GM21515 (cell line): Measurements from ENCODE around the gene BICC1.

Source experiments
- ATAC-seq: cut with Tn5 transposase; IDR thresholded peaks from one replicate; pipeline ENCODE4 v1.9.1; 2021; ENCODE audit not compliant: unreplicated experiment

Gene BICC1

GRCh38 chr10:58515291-58515941 is 2.7 kb downstream of the BICC1 start:
- ATAC-seq, result no peak

GRCh38 chr10:58516119-58516518 is 3.4 kb downstream of the BICC1 start:
- no peak for ATAC-seq

- ATAC-seq, result no peak
Measured at GRCh38 chr10:58516671-58517070, 4.0 kb downstream of the BICC1 start.

- no peak for ATAC-seq
Measured at GRCh38 chr10:58517081-58517480, 4.4 kb downstream of the BICC1 start.

GRCh38 chr10:58517491-58518355 is 5.1 kb downstream of the BICC1 start:
- no peak for ATAC-seq

- ATAC-seq, result no peak
Measured at GRCh38 chr10:58518775-58519174, 6.1 kb downstream of the BICC1 start.

- no peak for ATAC-seq
Measured at GRCh38 chr10:58529077-58529728, 16.5 kb downstream of the BICC1 start.

- ATAC-seq, result peak; percentile 99
Measured at GRCh38 chr10:58531084-58531695, 18.5 kb downstream of the BICC1 start.

- no peak for ATAC-seq
Measured at GRCh38 chr10:58535311-58535710, 22.6 kb downstream of the BICC1 start.

GRCh38 chr10:58543141-58543540 is 30.5 kb downstream of the BICC1 start:
- no peak for ATAC-seq

- no peak for ATAC-seq
Measured at GRCh38 chr10:58544135-58544534, 31.5 kb downstream of the BICC1 start.

GRCh38 chr10:58545427-58545826 is 32.8 kb downstream of the BICC1 start:
- ATAC-seq, result no peak

- no peak for ATAC-seq
Measured at GRCh38 chr10:58546137-58546536, 33.5 kb downstream of the BICC1 start.

- no peak for ATAC-seq
Measured at GRCh38 chr10:58546722-58547445, 34.2 kb downstream of the BICC1 start.

GRCh38 chr10:58547963-58548362 is 35.3 kb downstream of the BICC1 start:
- no peak for ATAC-seq

- no peak for ATAC-seq
Measured at GRCh38 chr10:58554316-58554715, 41.6 kb downstream of the BICC1 start.

- ATAC-seq, result no peak
Measured at GRCh38 chr10:58555170-58555929, 42.7 kb downstream of the BICC1 start.

- no peak for ATAC-seq
Measured at GRCh38 chr10:58555930-58556311, 43.2 kb downstream of the BICC1 start.

GRCh38 chr10:58556516-58557165 is 44.0 kb downstream of the BICC1 start:
- ATAC-seq, result no peak

GRCh38 chr10:58557714-58558113 is 45.0 kb downstream of the BICC1 start:
- no peak for ATAC-seq
